ENCODE results near the gene KIAA1217. TPM values are rescaled to one million over a fixed set of nuclear protein-coding genes. Genes with fewer than 3 reads are reported as not detected.

Gene KIAA1217
- polyA plus RNA-seq, 2 of the 4 experiments (the other 2 are of a cell fraction), result 1.5 to 2.7 TPM

DNA sequence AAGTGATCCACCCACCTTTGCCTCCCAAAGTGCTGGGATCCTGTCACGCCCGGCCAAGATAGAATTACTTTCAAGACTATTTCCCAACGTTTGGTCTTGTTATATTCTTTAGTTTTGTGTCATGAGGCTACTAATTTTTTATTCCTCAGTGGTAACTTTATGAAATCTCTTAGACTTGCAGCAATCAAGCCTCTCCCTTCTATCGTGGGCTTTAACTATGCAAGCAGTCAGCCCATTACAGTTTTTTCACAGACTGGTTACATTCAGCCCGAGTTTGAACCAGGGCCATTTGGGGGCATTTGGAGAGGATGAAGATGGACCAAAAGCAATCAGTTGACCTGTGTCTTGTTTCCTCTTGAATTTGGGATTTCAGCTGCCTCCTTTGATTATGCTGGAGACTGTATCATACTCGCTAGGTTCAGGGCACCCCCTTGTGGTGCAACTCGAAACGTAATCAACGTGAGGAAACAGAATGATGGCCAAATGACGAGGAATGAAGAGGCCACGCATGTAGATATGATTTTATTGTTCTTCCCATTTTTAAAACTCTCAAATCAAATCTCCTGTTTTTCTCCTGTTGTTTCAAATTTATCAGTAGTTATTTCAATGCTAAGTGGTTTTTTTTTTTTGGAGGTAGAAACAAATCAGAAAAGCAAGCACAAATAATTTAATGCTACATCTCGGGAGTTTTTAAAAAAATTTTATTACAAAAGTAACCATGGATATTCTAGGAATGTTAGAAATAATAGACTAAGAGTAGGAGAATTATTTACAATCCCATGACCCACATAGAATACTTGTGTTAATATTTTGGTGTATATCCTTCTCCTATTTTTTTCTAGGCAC is 151.6 kb downstream of the KIAA1217 start:
- peak; percentile 81 to 93; a peak in 5 of 6 replicates for ATAC-seq
- H3K4me3 ChIP-seq, result no peak overlapping the region
- H3K4me1 ChIP-seq, result no peaks in the 10 kb centered on the region
- no peak overlapping the region for H3K4me2 ChIP-seq
- H3K9me3 ChIP-seq, result no peaks in the 10 kb centered on the region
- TF ChIP-seq RAD21 (conservative IDR thresholded peaks at IDR 0.05 in 1 of 2, IDR thresholded peaks at IDR 0.05 in 1 of 2) (peak; percentile 67 to 77), NR3C1 (IDR thresholded peaks at IDR 0.05) (no peak), SMC3 (IDR thresholded peaks at IDR 0.05) (peak; percentile 60), MYC (IDR thresholded peaks at IDR 0.05; ENCODE audit: borderline replicate concordance, low read length) (no peak), RARB (CRISPR knock-in tag; IDR thresholded peaks at IDR 0.05) (no peak)
- TF ChIP-seq, protein P1, sequence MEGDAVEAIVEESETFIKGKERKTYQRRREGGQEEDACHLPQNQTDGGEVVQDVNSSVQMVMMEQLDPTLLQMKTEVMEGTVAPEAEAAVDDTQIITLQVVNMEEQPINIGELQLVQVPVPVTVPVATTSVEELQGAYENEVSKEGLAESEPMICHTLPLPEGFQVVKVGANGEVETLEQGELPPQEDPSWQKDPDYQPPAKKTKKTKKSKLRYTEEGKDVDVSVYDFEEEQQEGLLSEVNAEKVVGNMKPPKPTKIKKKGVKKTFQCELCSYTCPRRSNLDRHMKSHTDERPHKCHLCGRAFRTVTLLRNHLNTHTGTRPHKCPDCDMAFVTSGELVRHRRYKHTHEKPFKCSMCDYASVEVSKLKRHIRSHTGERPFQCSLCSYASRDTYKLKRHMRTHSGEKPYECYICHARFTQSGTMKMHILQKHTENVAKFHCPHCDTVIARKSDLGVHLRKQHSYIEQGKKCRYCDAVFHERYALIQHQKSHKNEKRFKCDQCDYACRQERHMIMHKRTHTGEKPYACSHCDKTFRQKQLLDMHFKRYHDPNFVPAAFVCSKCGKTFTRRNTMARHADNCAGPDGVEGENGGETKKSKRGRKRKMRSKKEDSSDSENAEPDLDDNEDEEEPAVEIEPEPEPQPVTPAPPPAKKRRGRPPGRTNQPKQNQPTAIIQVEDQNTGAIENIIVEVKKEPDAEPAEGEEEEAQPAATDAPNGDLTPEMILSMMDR (IDR thresholded peaks at IDR 0.05), result peak; percentile 61
- peak; percentile 35 to 64 for DNase-seq (ENCODE audit: low read depth in 1 of 2, low spot score in 1 of 2)
- POLR2A ChIA-PET, result no interaction called here
- no peak for FAIRE-seq
- 29% methylated on average over 12 of the region's 12 CpGs for WGBS (ENCODE audit: missing lambda C conversion rate)
- CTCF ChIA-PET, result interaction anchor here (1.1 to 6.8 kb wide), 10 partner anchors 8 to 366 kb away, joined by 3 to 28 read pairs (median 4); no protein-coding TSS in a partner anchor
- no peak overlapping the region for H3K27ac ChIP-seq

DNA sequence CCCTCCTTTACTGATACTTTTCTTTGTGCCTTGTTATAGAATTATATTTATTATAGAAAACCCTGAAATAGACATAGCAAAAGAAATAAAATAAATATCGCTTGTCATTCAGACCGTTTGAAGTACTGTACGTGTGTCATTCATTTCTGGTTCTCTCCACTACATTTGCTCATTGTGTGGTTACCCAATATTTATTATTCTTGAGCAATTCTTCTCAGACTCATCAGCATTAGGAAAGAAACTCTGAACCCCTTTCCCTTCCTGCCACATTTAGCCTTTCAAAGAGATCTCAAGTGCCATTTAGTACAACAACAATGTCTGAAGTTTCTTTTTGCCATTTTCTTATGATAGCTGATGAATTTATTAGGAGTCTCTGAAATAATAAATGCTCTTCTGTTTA is 154.1 kb downstream of the KIAA1217 start:
- DNase-seq (ENCODE audit: low read depth in 1 of 2, low spot score in 1 of 2), result no peak
- Histone ChIP-seq H3K4me1 (no peaks in the 10 kb centered on the region), H3K4me3 (no peak overlapping the region), H3K4me2 (no peak overlapping the region), H3K27ac (no peak overlapping the region), H3K9me3 (no peaks in the 10 kb centered on the region)
- 48% methylated on average over 3 of the region's 3 CpGs for WGBS (ENCODE audit: missing lambda C conversion rate)
- ChIA-PET CTCF (interaction anchor here (0.6 to 6.8 kb wide), 5 partner anchors 21 to 1700 kb away, joined by 3 to 28 read pairs (median 4); no protein-coding TSS in a partner anchor), POLR2A (no interaction called here)
- TF ChIP-seq, protein P1 (IDR thresholded peaks at IDR 0.05), result no peak
- TF ChIP-seq FOSB (CRISPR knock-in tag; IDR thresholded peaks at IDR 0.05) (no peak), RAD21 (conservative IDR thresholded peaks at IDR 0.05 in 1 of 2, IDR thresholded peaks at IDR 0.05 in 1 of 2) (no peak), JUNB (IDR thresholded peaks at IDR 0.05) (no peak), CHD4 (IDR thresholded peaks at IDR 0.05; ENCODE audit: borderline replicate concordance) (no peak)
- TF ChIP-seq, protein P2, sequence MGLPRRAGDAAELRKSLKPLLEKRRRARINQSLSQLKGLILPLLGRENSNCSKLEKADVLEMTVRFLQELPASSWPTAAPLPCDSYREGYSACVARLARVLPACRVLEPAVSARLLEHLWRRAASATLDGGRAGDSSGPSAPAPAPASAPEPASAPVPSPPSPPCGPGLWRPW (IDR thresholded peaks at IDR 0.05), result no peak
- TF ChIP-seq, protein P3, sequence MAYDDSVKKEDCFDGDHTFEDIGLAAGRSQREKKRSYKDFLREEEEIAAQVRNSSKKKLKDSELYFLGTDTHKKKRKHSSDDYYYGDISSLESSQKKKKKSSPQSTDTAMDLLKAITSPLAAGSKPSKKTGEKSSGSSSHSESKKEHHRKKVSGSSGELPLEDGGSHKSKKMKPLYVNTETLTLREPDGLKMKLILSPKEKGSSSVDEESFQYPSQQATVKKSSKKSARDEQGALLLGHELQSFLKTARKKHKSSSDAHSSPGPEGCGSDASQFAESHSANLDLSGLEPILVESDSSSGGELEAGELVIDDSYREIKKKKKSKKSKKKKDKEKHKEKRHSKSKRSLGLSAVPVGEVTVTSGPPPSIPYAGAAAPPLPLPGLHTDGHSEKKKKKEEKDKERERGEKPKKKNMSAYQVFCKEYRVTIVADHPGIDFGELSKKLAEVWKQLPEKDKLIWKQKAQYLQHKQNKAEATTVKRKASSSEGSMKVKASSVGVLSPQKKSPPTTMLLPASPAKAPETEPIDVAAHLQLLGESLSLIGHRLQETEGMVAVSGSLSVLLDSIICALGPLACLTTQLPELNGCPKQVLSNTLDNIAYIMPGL (CRISPR knock-in tag; IDR thresholded peaks at IDR 0.05; ENCODE audit: borderline replicate concordance), result no peak
- no peak for FAIRE-seq
- no peak for ATAC-seq

DNA sequence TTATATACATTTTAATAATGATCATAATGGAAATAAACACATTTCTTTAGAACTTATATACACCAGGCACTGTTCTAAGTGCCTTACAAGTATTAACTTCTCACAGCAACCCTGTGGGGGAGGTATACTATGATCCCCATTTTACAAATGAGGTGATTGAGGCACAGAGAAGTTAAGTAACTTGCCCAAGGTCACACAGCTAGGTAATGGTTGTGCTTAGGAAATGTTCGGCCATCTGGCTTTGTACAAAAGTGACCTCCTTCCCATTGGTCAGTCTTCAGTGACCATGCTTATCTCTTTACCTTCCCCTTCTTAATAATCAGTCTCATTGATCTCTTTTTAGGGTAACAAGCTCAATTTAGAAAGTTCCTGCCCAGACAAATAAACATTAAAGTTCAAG is 158.8 kb downstream of the KIAA1217 start:
- POLR2A ChIA-PET, result no interaction called here
- CTCF ChIA-PET, result interaction anchor here (0.6 to 2.5 kb wide), 3 partner anchors 8 to 1506 kb away, joined by 3 to 9 read pairs (median 3); no protein-coding TSS in a partner anchor

More for the DNA sequence above, 158.8 kb downstream of the KIAA1217 start:
- FAIRE-seq (no peak), DNase-seq (ENCODE audit: low read depth in 1 of 2, low spot score in 1 of 2) (no peak), ATAC-seq (no peak)
- H3K9me3 ChIP-seq, result no peaks in the 10 kb centered on the region
- H3K4me2 ChIP-seq, result no peak overlapping the region
- H3K4me1 ChIP-seq, result no peaks in the 10 kb centered on the region
- no peak overlapping the region for H3K27ac ChIP-seq
- 12% methylated on average over 1 of the region's 1 CpG for WGBS (ENCODE audit: missing lambda C conversion rate)
- H3K4me3 ChIP-seq, result no peak overlapping the region
- no peak for TF ChIP-seq CHD2 (IDR thresholded peaks at IDR 0.05; ENCODE audit: low read length, partially characterized antibody)
- no peak for TF ChIP-seq GATA3 (IDR thresholded peaks at IDR 0.05; ENCODE audit: borderline replicate concordance)
- no peak for TF ChIP-seq BHLHE40 (IDR thresholded peaks at IDR 0.05; ENCODE audit: low read depth, low read length)
- no peak for TF ChIP-seq FOSL2 (IDR thresholded peaks at IDR 0.05)
- no peak for TF ChIP-seq FOSL2 (CRISPR knock-in tag; IDR thresholded peaks at IDR 0.05)
- no peak for TF ChIP-seq ZSCAN20 (CRISPR knock-in tag; IDR thresholded peaks at IDR 0.05)
- TF ChIP-seq FOXS1 (CRISPR knock-in tag; IDR thresholded peaks at IDR 0.05), result no peak
